ENCODE results near the gene ZMIZ1.
"Not testable (repeated sequence)": the region's sequence is repeated elsewhere in the genome, so short reads cannot be mapped to it uniquely, and the experiment has no call there.

The ZMIZ1 gene

DNA sequence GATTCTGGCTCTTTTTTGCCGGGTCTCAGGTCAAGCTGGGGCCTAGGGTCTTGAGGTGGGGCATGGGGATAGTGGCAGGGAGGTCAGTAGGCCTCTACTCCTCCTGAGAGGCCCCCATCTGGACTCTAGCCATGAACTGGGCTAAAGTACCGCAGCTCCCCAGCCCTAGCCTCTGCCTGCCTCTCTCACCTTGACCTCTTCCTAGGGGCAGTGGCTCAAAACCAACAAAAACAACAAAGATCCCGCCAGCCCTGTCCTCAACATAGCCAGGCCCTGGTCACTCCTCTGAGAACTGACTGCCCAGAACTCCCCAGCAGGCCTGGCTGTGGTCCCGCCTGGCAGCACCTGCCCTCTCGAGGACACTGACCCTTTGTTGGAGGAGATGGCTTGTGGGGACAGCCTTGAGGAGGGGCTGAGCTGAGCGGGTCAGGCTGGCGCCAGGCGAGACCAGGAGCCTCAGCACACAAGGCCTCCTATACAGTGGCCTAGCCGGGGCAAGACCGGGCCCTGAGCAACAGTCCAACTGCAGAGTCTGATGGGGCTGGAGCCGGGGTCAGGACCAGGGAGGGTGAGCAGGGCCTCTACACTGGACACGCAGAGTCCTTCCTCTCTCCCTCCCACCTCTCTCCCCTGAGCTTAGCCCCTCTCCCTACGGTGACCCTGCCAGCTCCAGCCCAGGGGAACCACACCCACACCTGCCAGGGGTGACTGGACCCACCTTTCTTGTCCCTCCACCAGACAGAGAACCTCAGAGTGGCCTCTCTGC, 266.9 kb downstream of the ZMIZ1 start:
- ChIA-PET POLR2A (interaction anchor here (1.8 kb wide), 1 partner anchor 13 kb away, joined by 5 read pairs; no protein-coding TSS in a partner anchor), CTCF (interaction anchor here (1.2 to 5.2 kb wide), 5 partner anchors 11 to 56 kb away, joined by 4 to 46 read pairs (median 4); partner anchors contain the start of gene PPIF)
- Histone ChIP-seq H3K36me3 (ENCODE audit: control insufficient read depth in 4 of 4, insufficient read depth in 4 of 4, low read length in 3 of 4) (no peaks in the 10 kb centered on the region), H3K4me1 (ENCODE audit: control extremely low read depth in 1 of 4, control insufficient read depth in 4 of 4, insufficient read depth in 4 of 4, low read length in 3 of 4) (peaks cover 0 to 5% (median 0%) of the 10 kb centered on the region in 4 experiments), H3K27ac (ENCODE audit: insufficient read depth in 1 of 2, low read depth in 1 of 2, low read length in 2 of 2, poor library complexity in 1 of 2, severe bottlenecking in 2 of 2) (no peak overlapping the region), H3K4me3 (ENCODE audit: control insufficient read depth in 1 of 7, extremely low read depth in 1 of 7, insufficient read depth in 4 of 7, low read depth in 2 of 7, low read length in 6 of 7) (no peak overlapping the region), H3K27me3 (replicated peaks in 2 of 5; ENCODE audit: control insufficient read depth in 4 of 5, insufficient read depth in 5 of 5, low read length in 4 of 5) (no peaks in the 10 kb centered on the region), H3K9me3 (ENCODE audit: control extremely low read depth in 1 of 5, control insufficient read depth in 4 of 5, insufficient read depth in 2 of 5, low read depth in 1 of 5, low read length in 4 of 5) (peaks cover 0 to 5% (median 0%) of the 10 kb centered on the region in 5 experiments)
- no peak for DNase-seq
- WGBS (ENCODE audit: insufficient coverage): 95% methylated on average over 12 of the region's 13 CpGs

DNA sequence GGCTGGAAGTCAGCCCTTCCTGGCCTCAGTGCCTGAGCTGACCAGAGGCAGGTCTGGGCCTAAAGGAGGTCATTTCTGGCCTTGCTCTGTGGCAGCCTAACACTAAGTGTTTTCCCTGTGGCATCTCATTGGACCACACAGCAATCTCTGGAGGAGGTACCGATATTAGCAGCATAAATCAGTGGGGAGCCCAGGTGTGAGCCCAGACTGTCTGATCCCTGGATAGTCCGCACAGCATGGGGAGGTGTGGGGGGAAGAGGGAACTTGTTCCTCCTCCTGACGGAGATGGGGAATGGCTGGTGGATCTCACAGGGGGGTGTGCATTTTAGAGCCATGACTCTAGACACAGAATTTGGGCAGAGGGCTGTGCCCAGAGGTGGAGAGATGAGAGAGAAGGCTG, 267.5 kb downstream of the ZMIZ1 start:
- no peak overlapping the region for H3K4me3 ChIP-seq (ENCODE audit: control insufficient read depth in 1 of 7, extremely low read depth in 1 of 7, insufficient read depth in 4 of 7, low read depth in 2 of 7, low read length in 6 of 7)
- CTCF ChIA-PET: interaction anchor here (5.2 kb wide), 1 partner anchor 10 kb away, joined by 46 read pairs; the partner anchor contains the start of gene PPIF
- POLR2A ChIA-PET: no interaction called here
- no peaks in the 10 kb centered on the region for H3K36me3 ChIP-seq (ENCODE audit: control insufficient read depth in 4 of 4, insufficient read depth in 4 of 4, low read length in 3 of 4)
- DNase-seq: no peak
- H3K4me1 ChIP-seq (ENCODE audit: control extremely low read depth in 1 of 4, control insufficient read depth in 4 of 4, insufficient read depth in 4 of 4, low read length in 3 of 4): peaks cover 0 to 4% (median 0%) of the 10 kb centered on the region in 4 experiments
- WGBS (ENCODE audit: insufficient coverage): 100% methylated on average over 3 of the region's 3 CpGs
- no peaks in the 10 kb centered on the region for H3K27me3 ChIP-seq (replicated peaks in 2 of 5; ENCODE audit: control insufficient read depth in 4 of 5, insufficient read depth in 5 of 5, low read length in 4 of 5)
- no peak overlapping the region for H3K27ac ChIP-seq (ENCODE audit: insufficient read depth in 1 of 2, low read depth in 1 of 2, low read length in 2 of 2, poor library complexity in 1 of 2, severe bottlenecking in 2 of 2)
- peaks cover 0 to 5% (median 0%) of the 10 kb centered on the region in 5 experiments for H3K9me3 ChIP-seq (ENCODE audit: control extremely low read depth in 1 of 5, control insufficient read depth in 4 of 5, insufficient read depth in 2 of 5, low read depth in 1 of 5, low read length in 4 of 5)

DNA sequence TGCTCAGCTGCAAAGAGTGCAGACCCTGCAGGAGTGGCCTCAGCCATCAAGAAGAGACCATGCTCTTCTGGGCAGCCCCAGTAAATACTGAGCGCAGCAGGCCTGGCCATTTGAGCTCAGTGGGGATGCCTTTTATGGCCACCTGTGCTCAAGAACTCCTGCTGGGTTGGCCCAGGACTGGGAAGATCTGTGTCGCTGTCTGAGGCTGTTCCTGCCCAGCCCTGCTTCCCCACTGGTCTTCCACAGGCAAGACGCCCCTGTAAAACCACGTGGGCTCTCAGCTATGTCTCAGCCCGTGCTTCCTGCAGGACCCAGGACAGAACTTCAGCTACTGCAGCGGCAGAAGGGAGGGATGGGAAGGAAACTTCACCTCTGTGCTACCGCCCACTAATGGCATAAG, 268.0 kb downstream of the ZMIZ1 start:
- H3K9me3 ChIP-seq (ENCODE audit: control extremely low read depth in 1 of 5, control insufficient read depth in 4 of 5, insufficient read depth in 2 of 5, low read depth in 1 of 5, low read length in 4 of 5): peaks cover 0 to 5% (median 0%) of the 10 kb centered on the region in 5 experiments
- POLR2A ChIA-PET: no interaction called here
- DNase-seq: no peak
- no peak overlapping the region for H3K27ac ChIP-seq (ENCODE audit: insufficient read depth in 1 of 2, low read depth in 1 of 2, low read length in 2 of 2, poor library complexity in 1 of 2, severe bottlenecking in 2 of 2)
- CTCF ChIA-PET: interaction anchor here (1.0 to 5.2 kb wide), 2 partner anchors 10 to 50 kb away, joined by 3 to 46 read pairs; partner anchors contain the start of gene PPIF
- no peaks in the 10 kb centered on the region for H3K27me3 ChIP-seq (replicated peaks in 2 of 5; ENCODE audit: control insufficient read depth in 4 of 5, insufficient read depth in 5 of 5, low read length in 4 of 5)
- H3K4me1 ChIP-seq (ENCODE audit: control extremely low read depth in 1 of 4, control insufficient read depth in 4 of 4, insufficient read depth in 4 of 4, low read length in 3 of 4): no peaks in the 10 kb centered on the region
- no peak overlapping the region for H3K4me3 ChIP-seq (ENCODE audit: control insufficient read depth in 1 of 7, extremely low read depth in 1 of 7, insufficient read depth in 4 of 7, low read depth in 2 of 7, low read length in 6 of 7)
- H3K36me3 ChIP-seq (ENCODE audit: control insufficient read depth in 4 of 4, insufficient read depth in 4 of 4, low read length in 3 of 4): no peaks in the 10 kb centered on the region
- 83% methylated on average over 6 of the region's 7 CpGs for WGBS (ENCODE audit: insufficient coverage)

DNA sequence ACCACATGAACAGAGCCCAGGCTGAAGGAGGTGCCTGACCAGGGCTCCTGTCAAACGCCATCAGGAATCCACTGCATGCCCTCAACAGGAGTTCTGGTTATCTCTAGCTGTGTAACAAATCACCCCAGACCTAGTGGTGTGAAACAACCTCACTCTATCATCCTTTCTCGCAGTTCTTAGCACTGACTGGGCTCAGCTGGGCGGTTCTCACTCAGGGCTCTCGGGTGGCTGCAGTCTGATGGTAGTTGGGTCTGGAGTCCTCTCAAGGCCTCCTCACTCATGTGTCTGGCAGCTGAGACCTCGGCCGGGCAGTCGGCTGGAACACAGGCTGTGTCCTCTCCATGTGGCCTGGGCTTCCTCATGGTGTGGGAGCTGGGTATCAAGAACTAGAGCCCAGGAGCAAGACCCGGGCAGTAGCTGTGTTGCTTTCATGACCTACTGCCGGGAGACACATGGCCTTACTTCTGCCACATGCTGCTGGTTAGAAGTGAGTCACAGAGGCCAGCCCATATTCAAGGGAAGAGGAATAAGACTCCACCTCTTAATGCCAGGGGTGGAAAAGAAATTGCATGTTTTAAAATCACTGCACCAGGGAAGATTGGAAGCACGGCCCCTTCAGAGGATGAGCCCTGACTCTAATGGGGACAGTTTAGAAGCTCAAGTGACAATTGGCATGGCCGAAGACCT, 269.2 kb downstream of the ZMIZ1 start:
- WGBS (ENCODE audit: insufficient coverage): 100% methylated on average over 1 of the region's 11 CpGs
- H3K27ac ChIP-seq (ENCODE audit: insufficient read depth in 1 of 2, low read depth in 1 of 2, low read length in 2 of 2, poor library complexity in 1 of 2, severe bottlenecking in 2 of 2); H3K36me3 ChIP-seq (ENCODE audit: control insufficient read depth in 4 of 4, insufficient read depth in 4 of 4, low read length in 3 of 4); H3K4me1 ChIP-seq (ENCODE audit: control extremely low read depth in 1 of 4, control insufficient read depth in 4 of 4, insufficient read depth in 4 of 4, low read length in 3 of 4); H3K27me3 ChIP-seq (replicated peaks in 2 of 5; ENCODE audit: control insufficient read depth in 4 of 5, insufficient read depth in 5 of 5, low read length in 4 of 5); H3K9me3 ChIP-seq (ENCODE audit: control extremely low read depth in 1 of 5, control insufficient read depth in 4 of 5, insufficient read depth in 2 of 5, low read depth in 1 of 5, low read length in 4 of 5); POLR2A ChIA-PET; H3K4me3 ChIP-seq (ENCODE audit: control insufficient read depth in 1 of 7, extremely low read depth in 1 of 7, insufficient read depth in 4 of 7, low read depth in 2 of 7, low read length in 6 of 7); DNase-seq: not testable (repeated sequence)
- CTCF ChIA-PET: interaction anchor here (0.9 to 1.0 kb wide), 2 partner anchors 8 to 51 kb away, joined by 3 read pairs; no protein-coding TSS in a partner anchor

DNA sequence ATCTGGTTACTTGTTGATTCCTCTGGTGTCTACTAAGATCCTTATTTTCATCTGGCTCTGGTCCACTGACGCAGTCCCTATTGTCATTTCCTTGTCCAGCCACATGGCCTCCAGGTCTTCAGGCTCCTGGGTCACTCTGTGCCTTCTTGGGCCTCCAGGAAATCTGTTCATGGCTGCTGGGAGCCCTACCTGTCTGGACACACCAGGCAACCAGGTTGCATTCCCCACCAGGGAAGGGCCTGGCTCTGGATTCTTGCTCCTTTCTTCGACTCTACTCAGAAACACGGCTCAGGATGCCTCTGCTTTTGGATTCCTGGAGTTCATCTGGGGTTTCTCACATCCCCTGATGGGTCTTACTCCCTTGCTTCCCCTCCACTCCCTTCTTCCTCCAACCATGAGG, 270.5 kb downstream of the ZMIZ1 start:
- H3K27me3 ChIP-seq (replicated peaks in 2 of 5; ENCODE audit: control insufficient read depth in 4 of 5, insufficient read depth in 5 of 5, low read length in 4 of 5): no peaks in the 10 kb centered on the region
- 88% methylated on average over 1 of the region's 3 CpGs for WGBS (ENCODE audit: insufficient coverage)
- ChIA-PET CTCF (interaction anchor here (0.9 kb wide), 1 partner anchor 10 kb away, joined by 3 read pairs; no protein-coding TSS in a partner anchor), POLR2A (no interaction called here)
- H3K36me3 ChIP-seq (ENCODE audit: control insufficient read depth in 4 of 4, insufficient read depth in 4 of 4, low read length in 3 of 4): no peaks in the 10 kb centered on the region
- DNase-seq: no peak
- no peak overlapping the region for H3K27ac ChIP-seq (ENCODE audit: insufficient read depth in 1 of 2, low read depth in 1 of 2, low read length in 2 of 2, poor library complexity in 1 of 2, severe bottlenecking in 2 of 2)
- H3K4me1 ChIP-seq (ENCODE audit: control extremely low read depth in 1 of 4, control insufficient read depth in 4 of 4, insufficient read depth in 4 of 4, low read length in 3 of 4): peaks cover 0 to 5% (median 0%) of the 10 kb centered on the region in 4 experiments
- H3K9me3 ChIP-seq (ENCODE audit: control extremely low read depth in 1 of 5, control insufficient read depth in 4 of 5, insufficient read depth in 2 of 5, low read depth in 1 of 5, low read length in 4 of 5): peaks cover 0 to 3% (median 0%) of the 10 kb centered on the region in 5 experiments
- H3K4me3 ChIP-seq (ENCODE audit: control insufficient read depth in 1 of 7, extremely low read depth in 1 of 7, insufficient read depth in 4 of 7, low read depth in 2 of 7, low read length in 6 of 7): no peak overlapping the region

DNA sequence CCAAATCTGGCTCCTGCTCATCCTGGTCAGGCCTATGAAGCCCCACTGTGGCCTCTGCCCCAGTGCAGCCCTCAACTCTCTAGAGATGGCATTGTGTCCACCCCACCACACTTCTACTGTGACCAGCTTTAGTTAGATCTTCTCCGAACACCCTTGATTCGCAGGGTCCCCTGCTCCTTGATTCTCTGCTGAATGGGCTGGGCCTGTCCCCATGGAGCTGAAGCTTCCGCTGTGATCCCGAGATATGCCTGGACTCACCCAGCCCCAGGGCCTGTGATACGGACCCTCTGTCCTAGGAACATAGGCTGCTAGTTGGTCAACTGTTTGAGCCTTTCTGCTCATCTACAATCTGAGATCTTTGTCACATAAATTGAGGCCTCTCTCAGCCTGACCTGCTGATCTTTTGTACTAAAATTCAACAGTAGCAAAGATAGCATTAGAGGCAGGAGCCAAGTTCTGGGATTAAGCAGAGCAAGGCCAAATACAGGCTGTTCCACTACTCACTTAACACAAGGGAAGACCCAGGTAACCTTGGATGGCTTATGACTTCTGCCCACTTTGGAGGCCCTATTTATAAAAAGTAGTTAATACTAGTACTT, 272.0 kb downstream of the ZMIZ1 start:
- no peaks in the 10 kb centered on the region for H3K27me3 ChIP-seq (replicated peaks in 2 of 5; ENCODE audit: control insufficient read depth in 4 of 5, insufficient read depth in 5 of 5, low read length in 4 of 5)
- H3K4me1 ChIP-seq (ENCODE audit: control extremely low read depth in 1 of 4, control insufficient read depth in 4 of 4, insufficient read depth in 4 of 4, low read length in 3 of 4): peaks cover 0 to 18% (median 0%) of the 10 kb centered on the region in 4 experiments
- peaks cover 0 to 3% (median 0%) of the 10 kb centered on the region in 5 experiments for H3K9me3 ChIP-seq (ENCODE audit: control extremely low read depth in 1 of 5, control insufficient read depth in 4 of 5, insufficient read depth in 2 of 5, low read depth in 1 of 5, low read length in 4 of 5)
- DNase-seq: no peak
- H3K27ac ChIP-seq (ENCODE audit: insufficient read depth in 1 of 2, low read depth in 1 of 2, low read length in 2 of 2, poor library complexity in 1 of 2, severe bottlenecking in 2 of 2): no peak overlapping the region
- POLR2A ChIA-PET: no interaction called here
- no peak overlapping the region for H3K4me3 ChIP-seq (ENCODE audit: control insufficient read depth in 1 of 7, extremely low read depth in 1 of 7, insufficient read depth in 4 of 7, low read depth in 2 of 7, low read length in 6 of 7)
- no peaks in the 10 kb centered on the region for H3K36me3 ChIP-seq (ENCODE audit: control insufficient read depth in 4 of 4, insufficient read depth in 4 of 4, low read length in 3 of 4)
- CTCF ChIA-PET: no interaction called here
- WGBS (ENCODE audit: insufficient coverage): 100% methylated on average over 5 of the region's 5 CpGs

Data from common myeloid progenitor, CD34-positive (primary cell).